ENCODE measurements around the gene DUSP5. TPM values are rescaled to one million over a fixed set of nuclear protein-coding genes. Genes with fewer than 3 reads are reported as not detected.
"Not testable (repeated sequence)": the region's sequence is repeated elsewhere in the genome, so short reads cannot be mapped to it uniquely, and the experiment has no call there.

Gene DUSP5
- total RNA-seq, 3 donors from 2014 or later, result 33.5 to 57.1 (median 56.5) TPM

DNA sequence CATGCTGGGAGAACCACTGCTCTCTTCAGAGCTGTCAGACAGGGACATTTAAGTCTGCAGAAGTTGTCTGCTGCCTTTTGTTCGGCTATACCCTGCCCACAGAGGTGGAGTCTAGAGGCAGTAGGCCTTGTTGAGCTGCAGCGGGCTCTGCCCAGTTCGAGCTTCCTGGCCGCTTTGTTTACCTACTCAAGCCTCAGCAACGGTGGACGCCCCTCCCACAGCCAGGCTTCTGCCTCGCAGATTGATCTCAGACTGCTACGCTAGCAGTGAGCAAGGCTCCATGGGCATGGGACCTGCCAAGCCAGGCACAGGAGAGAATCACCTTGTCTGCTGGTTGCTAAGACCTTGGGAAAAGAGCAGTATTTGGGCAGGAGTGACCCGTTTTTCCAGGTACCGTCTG, 27.2 kb upstream of the DUSP5 start:
- H3K36me3 Mint-ChIP-seq (ENCODE audit: insufficient read depth); ATAC-seq; H3K9me3 Mint-ChIP-seq; H3K4me1 Mint-ChIP-seq (ENCODE audit: low read depth); H3K27me3 Mint-ChIP-seq (ENCODE audit: low read depth); DNase-seq; H3K4me3 Mint-ChIP-seq: not testable (repeated sequence)

DNA sequence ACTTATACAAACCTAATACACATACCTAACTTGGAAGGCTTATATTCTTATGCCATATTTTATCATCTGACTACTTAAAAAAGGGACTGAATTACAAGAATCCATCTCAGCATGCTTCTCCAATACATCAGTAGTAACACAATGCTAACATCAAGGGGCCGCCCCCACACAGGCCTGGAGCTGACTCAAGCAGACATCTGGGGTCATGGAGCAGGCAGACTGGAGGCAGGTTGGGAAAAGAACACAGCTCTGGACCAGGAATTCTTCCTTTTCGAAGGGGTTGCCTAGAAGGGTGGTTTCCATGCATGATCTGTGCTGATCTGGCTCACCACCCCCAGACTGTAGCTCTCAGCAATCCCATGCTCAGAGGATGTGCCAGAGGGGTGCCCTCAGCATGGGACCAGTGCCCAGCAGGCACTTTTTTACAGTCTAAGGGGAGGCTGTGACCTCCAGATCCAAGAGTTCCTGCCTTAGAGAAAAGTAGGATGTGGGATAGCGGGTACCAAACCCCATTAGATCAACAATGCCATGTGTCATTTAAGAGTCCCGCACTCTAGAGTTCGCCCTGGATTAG, 26.1 kb upstream of the DUSP5 start:
- H3K36me3 Mint-ChIP-seq (ENCODE audit: insufficient read depth), result no peaks in the 10 kb centered on the region
- no peaks in the 10 kb centered on the region for H3K4me1 Mint-ChIP-seq (ENCODE audit: low read depth)
- H3K27me3 Mint-ChIP-seq (ENCODE audit: low read depth), result no peaks in the 10 kb centered on the region
- ATAC-seq (no peak), DNase-seq (no peak)
- no peaks in the 10 kb centered on the region for H3K9me3 Mint-ChIP-seq
- H3K4me3 Mint-ChIP-seq, result no peak overlapping the region

DNA sequence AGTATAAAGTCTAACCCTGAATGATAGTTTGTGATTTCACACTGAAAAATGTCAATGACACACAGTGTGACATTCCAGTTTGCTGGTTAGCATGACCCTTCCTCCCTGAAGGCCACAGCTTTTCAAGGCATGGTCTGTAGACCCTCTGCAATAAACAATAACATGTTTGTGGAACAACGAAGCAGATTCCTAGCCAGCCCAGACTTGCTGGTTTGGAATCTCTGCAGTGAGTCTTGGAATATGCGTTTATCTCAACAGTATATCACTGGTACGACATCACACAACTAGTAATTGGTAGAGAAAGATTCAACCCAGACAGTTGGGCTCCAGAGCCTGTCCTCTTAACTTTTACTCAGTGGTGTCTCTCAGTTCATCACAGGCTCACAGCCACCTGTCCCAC, 23.7 kb upstream of the DUSP5 start:
- no peaks in the 10 kb centered on the region for H3K9me3 Mint-ChIP-seq
- DNase-seq, result no peak
- H3K27me3 Mint-ChIP-seq (ENCODE audit: low read depth), result no peaks in the 10 kb centered on the region
- no peak overlapping the region for H3K4me3 Mint-ChIP-seq
- no peak for ATAC-seq
- no peaks in the 10 kb centered on the region for H3K4me1 Mint-ChIP-seq (ENCODE audit: low read depth)
- no peaks in the 10 kb centered on the region for H3K36me3 Mint-ChIP-seq (ENCODE audit: insufficient read depth)

DNA sequence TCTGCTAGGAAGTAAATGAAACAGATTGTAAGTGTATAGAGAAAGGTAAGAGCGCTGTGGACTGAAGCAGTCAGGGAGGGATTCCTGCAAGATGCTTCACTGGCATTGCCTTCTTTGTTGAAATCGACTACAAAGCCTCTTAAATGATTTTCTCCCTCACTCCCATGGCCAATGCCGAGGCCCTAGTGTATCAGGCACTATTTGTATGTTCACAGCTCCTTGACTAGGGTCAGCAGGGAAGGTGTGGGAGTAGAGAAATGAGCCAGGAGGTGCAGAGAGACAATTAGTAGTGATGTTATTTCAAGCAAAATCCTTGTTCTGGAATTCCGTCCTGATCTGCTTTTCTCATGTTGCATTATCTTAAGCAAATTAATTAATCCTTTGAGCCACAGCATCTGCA, 22.9 kb upstream of the DUSP5 start:
- DNase-seq (no peak), ATAC-seq (no peak)
- Mint-ChIP-seq H3K36me3 (ENCODE audit: insufficient read depth) (no peaks in the 10 kb centered on the region), H3K4me3 (no peak overlapping the region), H3K9me3 (no peaks in the 10 kb centered on the region), H3K4me1 (ENCODE audit: low read depth) (no peaks in the 10 kb centered on the region), H3K27me3 (ENCODE audit: low read depth) (no peaks in the 10 kb centered on the region)

DNA sequence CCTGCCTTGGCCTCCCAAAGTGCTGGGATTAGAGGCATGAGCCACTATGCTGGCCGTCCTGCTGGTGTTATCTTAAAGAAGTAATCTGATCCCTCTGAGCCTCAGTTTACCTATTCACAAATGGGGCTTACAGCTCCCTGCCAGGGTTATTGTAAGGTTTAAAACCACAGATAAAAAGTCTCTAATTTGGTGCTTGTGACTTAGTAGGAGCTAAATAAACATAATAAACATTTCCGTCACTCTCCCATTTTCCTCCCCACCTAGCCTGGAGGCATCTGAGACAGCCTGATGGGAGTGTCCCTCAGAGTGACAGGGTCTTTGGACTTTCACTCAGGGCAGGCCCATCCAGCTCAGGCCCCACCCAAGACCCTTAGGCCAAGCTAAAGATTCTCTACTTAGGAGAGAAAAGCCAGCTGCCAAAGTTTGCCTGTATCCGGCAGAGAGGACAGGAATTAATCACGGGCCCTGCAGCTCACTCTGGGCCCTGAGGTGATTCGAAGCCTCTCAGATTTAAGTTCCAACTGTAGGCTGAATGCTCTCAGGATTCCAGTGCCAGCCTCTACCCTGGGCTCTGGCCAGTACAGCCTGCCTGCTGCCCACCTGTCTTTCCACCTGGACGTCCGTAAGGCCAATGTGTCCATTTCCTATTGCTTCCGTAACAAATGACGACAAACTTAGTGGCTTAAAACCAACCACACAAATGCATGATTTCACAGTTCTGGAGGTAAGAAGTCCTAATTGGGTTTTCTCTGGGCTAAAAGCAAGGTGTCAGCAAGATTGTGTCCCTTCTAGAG, 21.8 kb upstream of the DUSP5 start:
- no peaks in the 10 kb centered on the region for H3K36me3 Mint-ChIP-seq (ENCODE audit: insufficient read depth)
- H3K4me1 Mint-ChIP-seq (ENCODE audit: low read depth), result no peaks in the 10 kb centered on the region
- ATAC-seq (no peak), DNase-seq (no peak)
- H3K9me3 Mint-ChIP-seq, result no peaks in the 10 kb centered on the region
- H3K27me3 Mint-ChIP-seq (ENCODE audit: low read depth), result no peaks in the 10 kb centered on the region
- H3K4me3 Mint-ChIP-seq, result no peak overlapping the region

GRCh38 chr10:110479710-110480109, 18.0 kb upstream of the DUSP5 start:
- H3K4me3 Mint-ChIP-seq, result no peak overlapping the region
- no peak for DNase-seq
- no peaks in the 10 kb centered on the region for H3K36me3 Mint-ChIP-seq (ENCODE audit: insufficient read depth)
- no peaks in the 10 kb centered on the region for H3K27me3 Mint-ChIP-seq (ENCODE audit: low read depth)
- no peaks in the 10 kb centered on the region for H3K9me3 Mint-ChIP-seq
- ATAC-seq, result no peak
- no peaks in the 10 kb centered on the region for H3K4me1 Mint-ChIP-seq (ENCODE audit: low read depth)

- Mint-ChIP-seq H3K4me1 (ENCODE audit: low read depth) (no peaks in the 10 kb centered on the region), H3K27me3 (ENCODE audit: low read depth) (no peaks in the 10 kb centered on the region), H3K9me3 (no peaks in the 10 kb centered on the region), H3K36me3 (ENCODE audit: insufficient read depth) (no peaks in the 10 kb centered on the region), H3K4me3 (no peak overlapping the region)
- no peak for ATAC-seq
- DNase-seq, result no peak
Measured at GRCh38 chr10:110480387-110480786, 17.3 kb upstream of the DUSP5 start.

GRCh38 chr10:110481919-110482318, 15.8 kb upstream of the DUSP5 start:
- Mint-ChIP-seq H3K9me3 (no peaks in the 10 kb centered on the region), H3K4me3 (no peak overlapping the region), H3K4me1 (ENCODE audit: low read depth) (no peaks in the 10 kb centered on the region), H3K27me3 (ENCODE audit: low read depth) (no peaks in the 10 kb centered on the region), H3K36me3 (ENCODE audit: insufficient read depth) (no peaks in the 10 kb centered on the region)
- DNase-seq (no peak), ATAC-seq (no peak)

GRCh38 chr10:110483633-110484032, 14.1 kb upstream of the DUSP5 start:
- Mint-ChIP-seq H3K36me3 (ENCODE audit: insufficient read depth) (no peaks in the 10 kb centered on the region), H3K27me3 (ENCODE audit: low read depth) (no peaks in the 10 kb centered on the region), H3K4me3 (no peak overlapping the region), H3K9me3 (no peaks in the 10 kb centered on the region), H3K4me1 (ENCODE audit: low read depth) (no peaks in the 10 kb centered on the region)
- ATAC-seq (no peak), DNase-seq (no peak)

DNA sequence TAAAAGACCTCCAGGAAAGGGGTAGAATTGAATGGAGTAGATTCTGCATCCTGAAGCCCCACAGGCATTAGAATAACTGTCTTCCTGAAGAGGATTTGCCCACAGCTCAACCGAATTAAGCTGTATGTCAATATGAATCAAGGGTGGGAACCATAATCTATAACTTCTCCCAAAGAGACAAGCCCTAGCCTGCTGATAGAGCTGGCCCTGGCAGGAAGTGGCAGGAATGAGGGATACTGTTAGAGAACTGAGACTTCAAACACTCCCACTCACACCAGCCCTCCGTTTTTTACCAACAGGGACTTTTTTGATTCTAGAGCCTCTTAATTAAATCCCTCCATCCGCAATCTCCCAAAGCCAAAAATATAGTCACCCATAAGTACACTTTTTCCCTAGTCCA, 12.2 kb upstream of the DUSP5 start:
- Mint-ChIP-seq H3K36me3 (ENCODE audit: insufficient read depth) (no peaks in the 10 kb centered on the region), H3K4me3 (no peak overlapping the region), H3K4me1 (ENCODE audit: low read depth) (peaks cover 4% of the 10 kb centered on the region), H3K27me3 (ENCODE audit: low read depth) (peaks cover 2% of the 10 kb centered on the region), H3K9me3 (no peaks in the 10 kb centered on the region)
- ATAC-seq, result no peak
- no peak for DNase-seq

DNA sequence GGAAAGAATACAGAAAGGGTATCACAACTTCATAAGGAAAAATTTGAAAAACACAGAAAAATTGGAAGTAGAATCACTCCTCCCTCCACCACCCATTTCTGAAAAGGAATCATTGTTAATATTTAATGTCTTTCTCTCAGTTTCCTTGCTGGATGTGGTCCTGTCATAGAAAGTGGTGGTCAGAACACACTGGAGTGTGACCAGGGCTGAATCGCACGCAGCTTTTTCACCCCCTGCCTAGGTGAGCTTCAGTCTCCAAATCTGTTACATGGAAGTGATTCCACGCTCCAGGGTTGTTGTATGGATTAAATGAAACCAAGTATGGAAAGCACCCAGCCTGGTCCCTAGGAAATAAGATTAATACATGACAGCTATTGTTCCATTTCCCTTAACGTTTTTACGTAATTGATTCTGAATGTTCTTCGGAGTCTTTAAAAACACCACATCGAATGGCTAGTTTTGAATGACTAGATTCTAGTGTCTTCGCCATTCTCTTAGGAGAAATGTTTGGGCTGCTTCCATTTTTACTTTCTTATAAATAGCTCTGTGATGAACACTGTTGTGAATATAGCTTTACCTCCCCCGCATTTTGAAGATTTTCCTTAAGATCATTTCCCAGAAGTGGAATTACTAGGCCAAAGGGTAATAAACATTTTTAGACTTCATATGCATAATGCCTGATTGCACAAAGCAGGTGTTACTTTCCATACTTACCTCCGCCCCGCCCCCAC, 10.9 kb upstream of the DUSP5 start:
- H3K4me3 Mint-ChIP-seq, result no peak overlapping the region
- H3K36me3 Mint-ChIP-seq (ENCODE audit: insufficient read depth), result no peaks in the 10 kb centered on the region
- peaks cover 2% of the 10 kb centered on the region for H3K27me3 Mint-ChIP-seq (ENCODE audit: low read depth)
- no peaks in the 10 kb centered on the region for H3K9me3 Mint-ChIP-seq
- peaks cover 4% of the 10 kb centered on the region for H3K4me1 Mint-ChIP-seq (ENCODE audit: low read depth)
- DNase-seq (no peak), ATAC-seq (no peak)

DNA sequence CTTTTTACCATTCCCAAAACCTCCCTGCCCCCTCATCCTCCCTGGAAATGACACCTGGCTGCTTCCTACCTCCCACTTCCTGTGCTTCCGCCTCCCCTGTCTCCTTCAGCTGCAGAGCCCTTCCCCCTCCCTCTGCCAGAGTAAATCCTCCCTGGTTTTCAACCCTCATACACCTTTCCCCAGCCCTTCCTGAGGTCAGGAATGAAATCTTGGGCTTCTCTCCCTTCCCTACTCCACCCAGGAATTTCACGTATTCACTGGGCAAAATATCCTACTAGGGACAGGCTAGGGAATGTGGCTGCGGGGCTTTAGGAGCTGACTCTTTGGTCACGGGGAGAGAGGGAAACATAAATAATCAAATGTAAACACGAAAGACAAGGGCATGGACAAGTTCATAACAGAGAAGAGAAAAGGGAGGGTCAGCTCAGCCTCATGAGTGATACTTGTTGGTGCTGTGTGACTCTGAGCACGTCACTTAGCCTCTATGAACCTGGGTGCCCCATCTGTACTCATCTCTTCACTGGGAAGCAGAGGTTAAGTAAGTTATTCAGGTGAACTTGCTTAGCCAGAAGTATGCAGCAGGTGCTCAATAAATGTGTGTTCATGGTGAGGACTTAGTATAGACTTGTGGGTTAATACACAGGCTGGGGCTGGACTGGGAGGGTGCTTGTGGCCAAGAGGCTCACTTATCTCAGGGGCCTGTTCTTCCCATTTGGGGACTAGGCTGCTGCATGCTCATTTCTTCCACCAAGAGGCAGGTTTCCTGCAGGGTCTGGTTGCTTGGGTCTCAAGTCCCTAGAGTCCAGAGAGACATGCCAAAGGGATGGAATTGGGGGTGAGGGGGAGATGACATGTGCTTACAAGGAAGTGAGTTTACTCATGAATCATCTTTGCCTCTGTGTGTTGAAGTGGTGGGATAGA, 10.0 kb upstream of the DUSP5 start:
- H3K4me3 Mint-ChIP-seq, result no peak overlapping the region
- H3K9me3 Mint-ChIP-seq, result no peaks in the 10 kb centered on the region
- ATAC-seq (peak in 1 of 2 donors; percentile 30), DNase-seq (no peak)
- H3K27me3 Mint-ChIP-seq (ENCODE audit: low read depth), result peaks cover 2% of the 10 kb centered on the region
- peaks cover 4% of the 10 kb centered on the region for H3K4me1 Mint-ChIP-seq (ENCODE audit: low read depth)
- no peaks in the 10 kb centered on the region for H3K36me3 Mint-ChIP-seq (ENCODE audit: insufficient read depth)

GRCh38 chr10:110488332-110488681, 9.4 kb upstream of the DUSP5 start:
- Mint-ChIP-seq H3K9me3 (no peaks in the 10 kb centered on the region), H3K4me1 (ENCODE audit: low read depth) (peaks cover 4% of the 10 kb centered on the region), H3K27me3 (ENCODE audit: low read depth) (peaks cover 2% of the 10 kb centered on the region), H3K36me3 (ENCODE audit: insufficient read depth) (no peaks in the 10 kb centered on the region), H3K4me3 (no peak overlapping the region)
- ATAC-seq, result no peak
- DNase-seq, result no peak

GRCh38 chr10:110488940-110489339, 8.8 kb upstream of the DUSP5 start:
- no peak for ATAC-seq
- H3K27me3 Mint-ChIP-seq (ENCODE audit: low read depth), result peaks cover 2% of the 10 kb centered on the region
- no peaks in the 10 kb centered on the region for H3K9me3 Mint-ChIP-seq
- H3K4me3 Mint-ChIP-seq, result no peak overlapping the region
- H3K4me1 Mint-ChIP-seq (ENCODE audit: low read depth), result peaks cover 7% of the 10 kb centered on the region
- no peak for DNase-seq
- no peaks in the 10 kb centered on the region for H3K36me3 Mint-ChIP-seq (ENCODE audit: insufficient read depth)

All from activated T-cell treated with anti-CD3 and anti-CD28 coated beads, Interleukin-2, amount 50 U/mL, for 4 hours (primary cell).